NCI-H774 (cell line): ENCODE results near the gene KLHL41.
A peak's percentile ranks its signal among the peaks of the same experiment; 100 is the strongest.

Experiments used
- DNase-seq: peaks from one replicate; lab custom pipeline; 2025; lab: John Stamatoyannopoulos, UW

KLHL41 gene

GRCh38 chr2:169509298-169509885 is at the start of gene KLHL41:
KLHL41 (plus strand) TSS chr2:169509702; CDS start chr2:169509779, 77 bp downstream.
- no peak for DNase-seq

- no peak for DNase-seq
These were observed 48.4 kb upstream of the KLHL41 start for GRCh38 chr2:169461143-169461542.

- DNase-seq = no peak
These were observed 46.4 kb upstream of the KLHL41 start for GRCh38 chr2:169462896-169463695.

GRCh38 chr2:169464466-169464865 is 45.0 kb upstream of the KLHL41 start:
- no peak for DNase-seq

- DNase-seq = no peak
These were observed 44.6 kb upstream of the KLHL41 start for GRCh38 chr2:169464882-169465281.

GRCh38 chr2:169468841-169469240 is 40.7 kb upstream of the KLHL41 start:
- DNase-seq = no peak

GRCh38 chr2:169469952-169470572 is 39.4 kb upstream of the KLHL41 start:
- no peak for DNase-seq

- DNase-seq = no peak
These were observed 37.3 kb upstream of the KLHL41 start for GRCh38 chr2:169472249-169472648.

GRCh38 chr2:169476459-169476858 is 33.0 kb upstream of the KLHL41 start:
- no peak for DNase-seq

GRCh38 chr2:169478339-169478738 is 31.2 kb upstream of the KLHL41 start:
- DNase-seq = no peak

- DNase-seq = no peak
These were observed 30.7 kb upstream of the KLHL41 start for GRCh38 chr2:169478745-169479256.

GRCh38 chr2:169479257-169480078 is 30.0 kb upstream of the KLHL41 start, which contains the start of gene BBS5:
BBS5 (plus strand) TSS chr2:169479494; CDS start chr2:169479554, 60 bp downstream.
- DNase-seq = peak; percentile 47

GRCh38 chr2:169480079-169480465 is 29.4 kb upstream of the KLHL41 start:
- DNase-seq = no peak

GRCh38 chr2:169485650-169486138 is 23.8 kb upstream of the KLHL41 start:
- DNase-seq = no peak

- no peak for DNase-seq
These were observed 23.0 kb upstream of the KLHL41 start for GRCh38 chr2:169486487-169486886.

GRCh38 chr2:169490834-169491233 is 18.7 kb upstream of the KLHL41 start:
- no peak for DNase-seq

GRCh38 chr2:169491378-169491777 is 18.1 kb upstream of the KLHL41 start:
- no peak for DNase-seq

GRCh38 chr2:169493360-169493759 is 16.1 kb upstream of the KLHL41 start:
- DNase-seq = no peak

GRCh38 chr2:169495310-169495928 is 14.1 kb upstream of the KLHL41 start:
- DNase-seq = no peak

- no peak for DNase-seq
These were observed 4.9 kb upstream of the KLHL41 start for GRCh38 chr2:169504651-169505050.

GRCh38 chr2:169507698-169508097 is 1.8 kb upstream of the KLHL41 start:
- DNase-seq = peak; percentile 78
